Endothelial cell of umbilical vein (primary cell): Measurements from ENCODE around the gene ATP6V0D1.

ENCODE experiments used
- CTCF ChIP-seq, 2 donors: IDR thresholded peaks; 1 replicate in 1 of 2; 2 replicates in 1 of 2; pipeline ENCODE4 v1.5.1; 2011; ENCODE audit warnings: low read length in 2 of 2, mild to moderate bottlenecking in 2 of 2, moderate library complexity in 2 of 2, control low read depth in 1 of 2, inconsistent platforms in 1 of 2, low read depth in 1 of 2; ENCODE audit not compliant: insufficient read depth in 1 of 2; ENCODE audit errors: extremely low read depth in 1 of 2
- EZH2 ChIP-seq: IDR thresholded peaks from 2 replicates; pipeline ENCODE4 v1.6.1; 2012; ENCODE audit warnings: borderline replicate concordance, low read depth, mild to moderate bottlenecking, moderate library complexity, low read length, inconsistent platforms; ENCODE audit not compliant: severe bottlenecking
- FOS ChIP-seq: IDR thresholded peaks from 2 replicates; pipeline ENCODE4 v1.6.1; 2011; ENCODE audit warnings: mild to moderate bottlenecking, low read length, moderate library complexity, borderline replicate concordance; ENCODE audit not compliant: insufficient read depth
- JUN ChIP-seq: IDR thresholded peaks from 2 replicates; pipeline ENCODE4 v1.6.1; 2011; ENCODE audit warnings: borderline replicate concordance, low read depth; ENCODE audit not compliant: insufficient read length, insufficient read depth
- MAX ChIP-seq: IDR thresholded peaks from 2 replicates; pipeline ENCODE4 v1.6.1; 2011; ENCODE audit not compliant: insufficient read depth, insufficient read length
- MYC ChIP-seq: IDR thresholded peaks from one replicate; pipeline ENCODE4 v1.6.1; 2011; ENCODE audit warnings: mild to moderate bottlenecking, low read depth, low read length
- POLR2A ChIP-seq: IDR thresholded peaks from 2 replicates; pipeline ENCODE4 v1.6.1; 2012; ENCODE audit warnings: low read depth, mild to moderate bottlenecking, control low read depth, low read length
- POLR2AphosphoS5 ChIP-seq: IDR thresholded peaks from 2 replicates; pipeline ENCODE4 v1.6.1; 2012; ENCODE audit warnings: low read depth, mild to moderate bottlenecking, control low read depth, low read length, moderate library complexity; ENCODE audit not compliant: insufficient read depth

GRCh38 chr16:67412294-67412693 lies 68.7 kb downstream of the ATP6V0D1 start:
- TF ChIP-seq CTCF (IDR thresholded peaks at IDR 0.05; ENCODE audit: extremely low read depth in 1 of 2, insufficient read depth in 1 of 2, low read depth in 1 of 2, low read length in 2 of 2) (no peak), POLR2A (no peak), EZH2 (no peak), MYC (no peak), JUN (no peak), MAX (no peak), POLR2AphosphoS5 (no peak), FOS (no peak)
